GM12891 (cell line): ENCODE results near the gene ADGRV1.

Experiments used
- PAX5 ChIP-seq: IDR thresholded peaks from 2 replicates; pipeline ENCODE4 v1.6.1; 2011; ENCODE audit warnings: low read length, moderate library complexity, mild to moderate bottlenecking; ENCODE audit not compliant: insufficient read depth, severe bottlenecking
- POLR2A ChIP-seq: IDR thresholded peaks from 2 replicates; pipeline ENCODE4 v1.6.1; 2011; ENCODE audit warnings: low read depth, low read length, control low read depth
- POLR2AphosphoS5 ChIP-seq: IDR thresholded peaks from 2 replicates; pipeline ENCODE4 v1.6.1; 2011; ENCODE audit warnings: low read depth, low read length, control low read depth
- POU2F2 ChIP-seq: IDR thresholded peaks from 2 replicates; pipeline ENCODE4 v1.6.1; 2011; ENCODE audit warnings: low read depth, mild to moderate bottlenecking, control low read depth, low read length, moderate library complexity
- SPI1 ChIP-seq: IDR thresholded peaks from 2 replicates; pipeline ENCODE4 v1.6.1; 2011; ENCODE audit warnings: low read depth, low read length, control low read depth
- TAF1 ChIP-seq: IDR thresholded peaks from 2 replicates; pipeline ENCODE4 v1.6.1; 2011; ENCODE audit warnings: low read depth, low read length, control low read depth

- TF ChIP-seq POLR2A: no peak
- TF ChIP-seq POLR2AphosphoS5: no peak
- no peak for TF ChIP-seq TAF1
- no peak for TF ChIP-seq SPI1
- no peak for TF ChIP-seq PAX5
- TF ChIP-seq POU2F2: no peak
These were observed 359.5 kb downstream of the ADGRV1 start for GRCh38 chr5:90917928-90918668.
